NCI-H2171 treated with DMSO at 0.1 percent for 48 hours (cell line): ENCODE data around the gene GABPB1.

Experiments
- DNase-seq: peaks from one replicate; lab custom pipeline; 2025; lab: John Stamatoyannopoulos, UW

GABPB1 gene

GRCh38 chr15:50344006-50344464, 11.0 kb downstream of the GABPB1 start:
- DNase-seq: no peak

- no peak for DNase-seq
Measured at GRCh38 chr15:50341616-50342136, 13.3 kb downstream of the GABPB1 start.

- no peak for DNase-seq
Measured at GRCh38 chr15:50340416-50340815, 14.6 kb downstream of the GABPB1 start.

- no peak for DNase-seq
Measured at GRCh38 chr15:50339717-50340116, 15.3 kb downstream of the GABPB1 start.

- no peak for DNase-seq
Measured at GRCh38 chr15:50335251-50335650, 19.7 kb downstream of the GABPB1 start.

GRCh38 chr15:50333229-50333628, 21.8 kb downstream of the GABPB1 start:
- DNase-seq: no peak

- peak; percentile 60 for DNase-seq
Measured at GRCh38 chr15:50330921-50331320, 24.1 kb downstream of the GABPB1 start.

- no peak for DNase-seq
Measured at GRCh38 chr15:50328116-50328515, 26.9 kb downstream of the GABPB1 start.

GRCh38 chr15:50321680-50322210, 33.3 kb downstream of the GABPB1 start:
- DNase-seq: no peak

GRCh38 chr15:50320504-50320903, 34.5 kb downstream of the GABPB1 start:
- DNase-seq: no peak

- no peak for DNase-seq
Measured at GRCh38 chr15:50318697-50319096, 36.3 kb downstream of the GABPB1 start.

GRCh38 chr15:50315814-50316630, 39.0 kb downstream of the GABPB1 start:
- peak; percentile 41 for DNase-seq

GRCh38 chr15:50312636-50313035, 42.4 kb downstream of the GABPB1 start:
- DNase-seq: no peak

- DNase-seq: no peak
Measured at GRCh38 chr15:50307799-50308198, 47.2 kb downstream of the GABPB1 start.

GRCh38 chr15:50304836-50305235, 50.2 kb downstream of the GABPB1 start:
- DNase-seq: no peak

GRCh38 chr15:50302581-50302980, 52.4 kb downstream of the GABPB1 start:
- DNase-seq: no peak

GRCh38 chr15:50298340-50298739, 56.7 kb downstream of the GABPB1 start:
- no peak for DNase-seq

GRCh38 chr15:50295966-50296365, 59.0 kb downstream of the GABPB1 start:
- DNase-seq: no peak

GRCh38 chr15:50289749-50290148, 65.2 kb downstream of the GABPB1 start:
- DNase-seq: no peak

GRCh38 chr15:50287324-50288116, 67.5 kb downstream of the GABPB1 start:
- no peak for DNase-seq

- no peak for DNase-seq
Measured at GRCh38 chr15:50281427-50281826, 73.6 kb downstream of the GABPB1 start.

- DNase-seq: no peak
Measured at GRCh38 chr15:50280271-50280670, 74.7 kb downstream of the GABPB1 start.

GRCh38 chr15:50278496-50278895, 76.5 kb downstream of the GABPB1 start:
- DNase-seq: no peak
